Thyroid gland (tissue), 4 donors: ENCODE results near the gene FHIT. TPM values are rescaled to one million over a fixed set of nuclear protein-coding genes. Genes with fewer than 3 reads are reported as not detected.
"Not testable (repeated sequence)": the region's sequence is repeated elsewhere in the genome, so short reads cannot be mapped to it uniquely, and the experiment has no call there.

Experiments
- DNase-seq, 2 donors: peaks; one replicate each; pipeline ENCODE4 v3.0.0-alpha.2; 2019
- H3K27ac ChIP-seq, 3 donors: fragments of 200-600 bp; sonication (generic); 1 replicate in 2 of 3; 2 replicates in 1 of 3; pipeline ENCODE4 v1.5.1; 2016 to 2019; ENCODE audit warnings: mild to moderate bottlenecking in 1 of 3, moderate library complexity in 1 of 3
- H3K27me3 ChIP-seq: fragments of 200-600 bp; sonication (generic); one replicate; pipeline ENCODE4 v1.5.1; 2019
- H3K36me3 ChIP-seq, 2 donors: fragments of 200-600 bp; sonication (generic); one replicate each; pipeline ENCODE4 v1.5.1; 2016 to 2019
- H3K4me1 ChIP-seq, 2 donors: fragments of 200-600 bp; sonication (generic); one replicate each; pipeline ENCODE4 v1.5.1; 2017 to 2019
- H3K4me3 ChIP-seq, 3 donors: fragments of 200-600 bp; sonication (generic); replicated peaks in 1 of 3; 1 replicate in 2 of 3; 2 replicates in 1 of 3; pipeline ENCODE4 v1.5.1; 2016; ENCODE audit warnings: mild to moderate bottlenecking in 1 of 3
- H3K9me3 ChIP-seq: fragments of 200-600 bp; sonication (generic); one replicate; pipeline ENCODE4 v1.5.1; 2017
- CTCF ChIP-seq, 6 experiments: fragments of 200-600 bp in 3 of 6; fragments of 450-650 bp in 3 of 6; sonication (generic) in 3 of 6; IDR thresholded peaks; one replicate each; pipeline ENCODE4 v1.5.1; 2016 to 2019; ENCODE audit warnings: antibody characterized with exemption in 6 of 6, mild to moderate bottlenecking in 2 of 6, inconsistent platforms in 1 of 6, moderate library complexity in 1 of 6
- POLR2A ChIP-seq, 2 donors: fragments of 450-650 bp; IDR thresholded peaks; one replicate each; pipeline ENCODE4 v1.6.1; 2017; ENCODE audit warnings: antibody characterized with exemption in 2 of 2, mild to moderate bottlenecking in 2 of 2, moderate library complexity in 1 of 2
- WGBS, 2 donors: methylation state at CpG; one replicate each; pipeline ENCODE4 v1.1.5; 2017; 5-methylcytosine and 5-hydroxymethylcytosine counted together
- intact Hi-C: fragments of 100-400 bp; cut with DNase I; formaldehyde crosslinking; loops from one replicate; pipeline ENCODE4 v1.15.1; 2023
- total RNA-seq, 4 donors: library from RNA; depleted of rRNA; stranded (reverse); fragments of >200 nt; gene quantifications; one replicate each; pipeline ENCODE4 v1.2.3, GENCODE V29; 2016

The FHIT gene
- total RNA-seq, 4 donors from 2014 or later, result 12.2 to 18.9 (median 16.2) TPM

- whole genome bisulfite sequencing, 2 donors, result 80 to 81% methylated on average over 2 of the region's 2 CpGs
Measured at GRCh38 chr3:61224823-61225222, 26.4 kb downstream of the FHIT start.

GRCh38 chr3:61223451-61223850 lies 27.8 kb downstream of the FHIT start:
- no peak for DNase-seq
- Histone ChIP-seq H3K9me3 (no peaks in the 10 kb centered on the region), H3K27me3 (no peaks in the 10 kb centered on the region), H3K4me1 (no peaks in the 10 kb centered on the region), H3K4me3 (no peak overlapping the region), H3K36me3 (no peaks in the 10 kb centered on the region), H3K27ac (no peak overlapping the region)
- WGBS, 2 donors, result 74 to 87% methylated on average over 2 of the region's 2 CpGs
- TF ChIP-seq POLR2A (IDR thresholded peaks at IDR 0.05), result no peak
- no peak for TF ChIP-seq CTCF (IDR thresholded peaks at IDR 0.05)
- intact Hi-C loops, result no loop called here

More at GRCh38 chr3:61224823-61225222, 26.4 kb downstream of the FHIT start:
- intact Hi-C loops, result no loop called here
- DNase-seq, result no peak
- H3K36me3 ChIP-seq, result no peaks in the 10 kb centered on the region
- no peaks in the 10 kb centered on the region for H3K27me3 ChIP-seq
- no peak for TF ChIP-seq POLR2A (IDR thresholded peaks at IDR 0.05)
- TF ChIP-seq CTCF (IDR thresholded peaks at IDR 0.05), result no peak
- no peak overlapping the region for H3K27ac ChIP-seq
- H3K4me3 ChIP-seq, result no peak overlapping the region
- H3K4me1 ChIP-seq, result no peaks in the 10 kb centered on the region
- H3K9me3 ChIP-seq, result no peaks in the 10 kb centered on the region

GRCh38 chr3:61222467-61222866 lies 28.8 kb downstream of the FHIT start:
- H3K4me3 ChIP-seq, result no peak overlapping the region
- H3K27me3 ChIP-seq, result no peaks in the 10 kb centered on the region
- DNase-seq, result no peak
- H3K4me1 ChIP-seq, result no peaks in the 10 kb centered on the region
- 93 to 95% methylated on average over 7 of the region's 7 CpGs for WGBS, 2 donors
- H3K36me3 ChIP-seq, result no peaks in the 10 kb centered on the region
- H3K9me3 ChIP-seq, result no peaks in the 10 kb centered on the region
- H3K27ac ChIP-seq, result no peak overlapping the region
- no peak for TF ChIP-seq POLR2A (IDR thresholded peaks at IDR 0.05)
- TF ChIP-seq CTCF (IDR thresholded peaks at IDR 0.05), result no peak
- intact Hi-C loops, result no loop called here

GRCh38 chr3:61221759-61222362 lies 29.4 kb downstream of the FHIT start:
- intact Hi-C loops, result no loop called here
- Histone ChIP-seq H3K4me3 (no peak overlapping the region), H3K36me3 (no peaks in the 10 kb centered on the region), H3K4me1 (no peaks in the 10 kb centered on the region), H3K9me3 (no peaks in the 10 kb centered on the region), H3K27me3 (no peaks in the 10 kb centered on the region), H3K27ac (no peak overlapping the region)
- no peak for DNase-seq
- TF ChIP-seq CTCF (IDR thresholded peaks at IDR 0.05) (no peak), POLR2A (IDR thresholded peaks at IDR 0.05) (no peak)
- 84 to 89% methylated on average over 6 of the region's 6 CpGs for WGBS, 2 donors

GRCh38 chr3:61218504-61218903 lies 32.7 kb downstream of the FHIT start:
- Histone ChIP-seq H3K27me3 (no peaks in the 10 kb centered on the region), H3K36me3 (no peaks in the 10 kb centered on the region), H3K4me3 (no peak overlapping the region), H3K4me1 (no peaks in the 10 kb centered on the region), H3K27ac (no peak overlapping the region), H3K9me3 (no peaks in the 10 kb centered on the region)
- intact Hi-C loops, result no loop called here
- DNase-seq, result no peak
- 82 to 84% methylated on average over 4 of the region's 4 CpGs for WGBS, 2 donors
- TF ChIP-seq POLR2A (IDR thresholded peaks at IDR 0.05), result no peak
- TF ChIP-seq CTCF (IDR thresholded peaks at IDR 0.05), result no peak

DNA sequence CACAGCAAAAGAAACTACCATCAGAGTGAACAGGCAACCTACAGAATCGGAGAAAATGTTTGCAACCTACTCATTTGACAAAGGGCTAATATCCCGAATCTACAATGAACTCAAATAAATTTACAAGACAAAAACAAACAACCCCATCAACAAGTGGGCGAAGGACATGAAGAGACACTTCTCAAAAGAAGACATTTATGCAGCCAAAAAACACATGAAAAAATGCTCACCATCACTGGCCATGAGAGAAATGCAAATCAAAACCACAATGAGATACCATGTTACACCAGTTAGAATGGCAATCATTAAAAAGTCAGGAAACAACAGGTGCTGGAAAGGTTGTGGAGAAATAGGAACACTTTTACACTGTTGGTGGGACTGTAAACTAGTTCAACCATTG lies 35.1 kb downstream of the FHIT start:
- WGBS, 2 donors, result 97 to 100% methylated on average over 3 of the region's 3 CpGs

More for the DNA sequence above, 35.1 kb downstream of the FHIT start:
- intact Hi-C loops, H3K4me1 ChIP-seq, H3K4me3 ChIP-seq, H3K27ac ChIP-seq, H3K27me3 ChIP-seq, H3K9me3 ChIP-seq, H3K36me3 ChIP-seq, DNase-seq: not testable (repeated sequence)
